Measurements from ENCODE around the gene ARHGAP6. TPM values are rescaled to one million over a fixed set of nuclear protein-coding genes. Genes with fewer than 3 reads are reported as not detected.

Gene ARHGAP6
- total RNA-seq, 1 experiment from 2014 or later, result 0.10 TPM

- Histone ChIP-seq H4K20me1 (ENCODE audit: insufficient read depth) (no peaks in the 10 kb centered on the region), H3K36me3 (ENCODE audit: control insufficient read depth in 1 of 2, insufficient read depth in 2 of 2, low read length in 2 of 2) (no peaks in the 10 kb centered on the region), H3K9ac (ENCODE audit: low read length) (no peak overlapping the region), H3K27me3 (ENCODE audit: insufficient read depth, low read length) (no peaks in the 10 kb centered on the region), H3K79me2 (ENCODE audit: insufficient read depth, low read length) (no peaks in the 10 kb centered on the region), H2AFZ (ENCODE audit: low read depth, low read length, poor library complexity, severe bottlenecking) (no peak overlapping the region), H3K4me2 (ENCODE audit: low read length) (no peak overlapping the region), H3K9me2 (ENCODE audit: insufficient read depth) (no peaks in the 10 kb centered on the region), H3K27ac (ENCODE audit: low read depth, low read length) (no peak overlapping the region), H3K4me1 (ENCODE audit: control insufficient read depth in 1 of 2, insufficient read depth in 2 of 2, low read length in 2 of 2) (no peaks in the 10 kb centered on the region), H3K4me3 (replicated peaks in 1 of 2; ENCODE audit: low read depth in 1 of 2, low read length in 2 of 2) (no peak overlapping the region), H3K9me3 (ENCODE audit: control insufficient read depth in 1 of 2, insufficient read depth in 1 of 2, low read depth in 1 of 2, low read length in 2 of 2) (no peaks in the 10 kb centered on the region)
- RAD21 ChIA-PET (ENCODE audit: low non-redundant PET in 1 of 2, low total read pairs in 2 of 2, uncharacterized antibody in 2 of 2, unreplicated experiment in 2 of 2), result no interaction called here
- BruUV-seq (replicated peaks), result no TSS peak
- POLR2A ChIA-PET, result no interaction called here
- no peak for DNase-seq (ENCODE audit: low read depth, low spot score)
- TF ChIP-seq ZNF274 (IDR thresholded peaks at IDR 0.05; ENCODE audit: low read depth, low read length) (no peak), ZFX (IDR thresholded peaks at IDR 0.05) (no peak), EZH2 (IDR thresholded peaks at IDR 0.05) (no peak), JUND (IDR thresholded peaks at IDR 0.05) (no peak), REST (IDR thresholded peaks at IDR 0.05; ENCODE audit: low read depth) (no peak)
- intact Hi-C loops (cut with micrococcal nuclease), result no loop called here
- no peak for ATAC-seq
- CTCF ChIA-PET, result no interaction called here
Measured at GRCh38 chrX:11346121-11346682, 319.5 kb downstream of the ARHGAP6 start.

GRCh38 chrX:11342673-11343072 is 323.0 kb downstream of the ARHGAP6 start:
- no TSS peak for BruUV-seq (replicated peaks)
- Histone ChIP-seq H4K20me1 (ENCODE audit: insufficient read depth) (no peaks in the 10 kb centered on the region), H3K79me2 (ENCODE audit: insufficient read depth, low read length) (no peaks in the 10 kb centered on the region), H3K4me1 (ENCODE audit: control insufficient read depth in 1 of 2, insufficient read depth in 2 of 2, low read length in 2 of 2) (no peaks in the 10 kb centered on the region), H3K4me2 (ENCODE audit: low read length) (no peak overlapping the region), H3K4me3 (replicated peaks in 1 of 2; ENCODE audit: low read depth in 1 of 2, low read length in 2 of 2) (no peak overlapping the region), H2AFZ (ENCODE audit: low read depth, low read length, poor library complexity, severe bottlenecking) (no peak overlapping the region), H3K36me3 (ENCODE audit: control insufficient read depth in 1 of 2, insufficient read depth in 2 of 2, low read length in 2 of 2) (no peaks in the 10 kb centered on the region), H3K9ac (ENCODE audit: low read length) (no peak overlapping the region), H3K9me3 (ENCODE audit: control insufficient read depth in 1 of 2, insufficient read depth in 1 of 2, low read depth in 1 of 2, low read length in 2 of 2) (no peaks in the 10 kb centered on the region), H3K9me2 (ENCODE audit: insufficient read depth) (no peaks in the 10 kb centered on the region), H3K27ac (ENCODE audit: low read depth, low read length) (no peak overlapping the region), H3K27me3 (ENCODE audit: insufficient read depth, low read length) (no peaks in the 10 kb centered on the region)
- no peak for ATAC-seq
- CTCF ChIA-PET, result no interaction called here
- intact Hi-C loops (cut with micrococcal nuclease), result no loop called here
- DNase-seq (ENCODE audit: low read depth, low spot score), result no peak
- POLR2A ChIA-PET, result no interaction called here
- TF ChIP-seq POLR2A (IDR thresholded peaks at IDR 0.05; ENCODE audit: borderline replicate concordance, extremely low read depth, insufficient read depth, insufficient read length), result no peak
- no peak for TF ChIP-seq ELF1 (IDR thresholded peaks at IDR 0.05; ENCODE audit: borderline replicate concordance, low read depth)
- TF ChIP-seq ZNF274 (IDR thresholded peaks at IDR 0.05; ENCODE audit: low read depth, low read length), result no peak
- no peak for TF ChIP-seq FOSL1 (IDR thresholded peaks at IDR 0.05; ENCODE audit: low read depth)
- TF ChIP-seq CEBPB (IDR thresholded peaks at IDR 0.05; ENCODE audit: low read depth), result no peak
- TF ChIP-seq ZBTB33 (IDR thresholded peaks at IDR 0.05; ENCODE audit: extremely low read depth, insufficient replicate concordance, low read length), result no peak
- RAD21 ChIA-PET (ENCODE audit: low non-redundant PET in 1 of 2, low total read pairs in 2 of 2, uncharacterized antibody in 2 of 2, unreplicated experiment in 2 of 2), result no interaction called here

Data from HCT116 (cell line).